Activated CD8-positive, alpha-beta memory T cell treated with anti-CD3 and anti-CD28 coated beads, Interleukin-2, amount 50 U/mL, for 1 hour (primary cell): ENCODE data around the gene KIF5C.

Experiments used
- DNase-seq: peaks from one replicate; pipeline ENCODE4 v3.0.0-alpha.2; 2020; ENCODE audit errors: extremely low read depth

The KIF5C gene

DNA sequence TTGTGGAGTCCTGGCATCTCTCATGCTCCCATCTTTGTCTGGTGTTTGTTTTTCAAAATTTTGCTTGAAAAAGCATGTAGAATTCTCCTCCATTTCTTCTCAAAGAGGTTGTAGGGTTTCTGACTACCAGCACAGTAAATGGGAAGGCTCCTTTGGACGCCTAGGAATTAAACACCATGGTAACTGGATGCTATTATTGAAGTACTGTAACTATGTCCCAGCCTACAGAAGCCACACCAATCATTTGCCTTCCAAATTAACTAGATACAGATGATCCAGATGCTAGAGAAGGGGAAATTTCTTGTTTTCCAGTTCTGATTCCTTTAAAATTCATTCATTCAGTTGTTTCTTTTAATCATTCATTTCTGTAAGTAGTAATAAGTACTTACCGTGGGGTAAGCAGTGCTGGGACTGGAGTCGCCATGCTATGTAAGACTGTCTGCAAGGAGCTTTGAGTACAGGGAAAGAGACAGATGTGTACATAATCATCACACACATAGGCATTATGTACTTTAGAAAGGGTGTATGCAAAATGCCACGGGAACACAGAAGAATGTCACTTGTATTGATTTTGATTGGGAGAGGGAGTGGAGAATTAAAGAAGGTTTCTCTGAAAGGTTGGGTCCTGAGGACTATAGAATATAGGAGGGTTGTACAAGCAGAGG lies 49.6 kb downstream of the KIF5C start:
- no peak for DNase-seq

DNA sequence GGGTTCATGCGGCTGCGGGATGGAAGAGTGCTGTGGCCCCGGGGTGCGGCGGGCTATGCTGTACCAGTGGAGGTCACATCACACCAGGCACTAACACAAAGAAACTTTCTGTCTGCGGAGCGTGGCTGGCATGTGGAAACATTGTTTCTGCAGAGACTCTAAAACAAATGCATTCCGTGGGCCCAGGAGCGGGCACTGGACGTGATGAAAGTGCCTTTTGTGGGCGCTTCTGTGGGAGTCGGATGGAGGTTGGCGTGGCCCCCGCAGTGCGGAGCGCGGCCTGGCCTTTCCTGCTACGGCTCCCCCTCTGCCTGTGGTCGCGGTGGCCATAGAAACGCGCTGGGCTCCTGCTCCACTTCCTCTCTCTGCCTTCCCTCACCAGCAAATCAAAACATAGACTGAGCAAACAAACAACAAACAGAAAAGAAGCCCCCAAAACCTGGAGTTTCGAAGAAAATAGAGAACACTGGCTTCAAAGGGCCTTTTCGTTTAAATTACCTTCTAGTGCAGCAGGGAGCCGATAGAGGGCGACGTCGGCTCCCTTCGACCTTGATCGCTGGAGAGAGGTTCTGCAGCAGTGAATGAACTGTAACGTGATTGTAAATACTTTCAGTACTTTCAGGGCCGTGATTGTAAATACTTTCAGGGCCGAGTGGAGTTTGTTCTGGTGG lies 51.4 kb downstream of the KIF5C start:
- DNase-seq = no peak

DNA sequence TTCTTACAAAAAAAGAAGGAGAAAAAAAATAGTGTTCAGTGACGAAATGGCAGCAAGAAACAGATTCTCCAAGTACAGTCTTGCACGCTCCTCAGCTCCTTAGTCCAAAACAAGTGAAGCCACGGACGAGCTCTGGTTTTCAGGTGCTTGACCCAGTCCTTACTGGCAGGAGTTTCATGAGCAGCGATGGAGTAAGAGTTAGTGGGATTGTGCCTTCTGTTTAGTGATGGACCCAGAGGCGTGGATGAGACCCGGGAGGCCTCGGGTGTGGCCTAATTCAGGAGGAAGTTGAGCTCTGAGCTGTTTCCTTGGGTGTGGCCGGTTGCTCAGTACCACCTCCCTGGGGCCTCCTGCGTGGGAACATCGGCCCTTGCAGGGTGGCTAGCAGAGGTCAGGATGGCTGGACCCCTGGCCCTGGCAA lies 52.0 kb downstream of the KIF5C start:
- DNase-seq = no peak

DNA sequence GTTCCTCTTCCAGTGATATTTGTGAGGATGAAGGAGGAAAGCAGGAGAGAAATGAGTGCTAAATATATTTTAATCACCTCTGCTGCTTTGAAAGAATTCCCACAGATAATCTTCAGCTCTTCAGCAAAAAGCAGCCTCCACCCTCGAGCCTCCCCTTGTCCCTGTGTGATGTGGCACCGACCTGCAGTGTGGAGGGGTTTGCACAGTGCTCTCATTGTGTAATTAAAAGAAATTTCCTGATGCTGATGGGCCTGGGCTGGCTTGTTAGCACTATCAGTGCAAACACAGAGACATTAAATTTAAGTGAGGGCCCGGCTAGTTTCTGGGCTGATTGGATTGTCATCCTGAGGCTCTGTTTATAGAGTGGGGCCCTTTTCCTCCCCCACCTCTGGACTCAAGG lies 53.4 kb downstream of the KIF5C start:
- no peak for DNase-seq

DNA sequence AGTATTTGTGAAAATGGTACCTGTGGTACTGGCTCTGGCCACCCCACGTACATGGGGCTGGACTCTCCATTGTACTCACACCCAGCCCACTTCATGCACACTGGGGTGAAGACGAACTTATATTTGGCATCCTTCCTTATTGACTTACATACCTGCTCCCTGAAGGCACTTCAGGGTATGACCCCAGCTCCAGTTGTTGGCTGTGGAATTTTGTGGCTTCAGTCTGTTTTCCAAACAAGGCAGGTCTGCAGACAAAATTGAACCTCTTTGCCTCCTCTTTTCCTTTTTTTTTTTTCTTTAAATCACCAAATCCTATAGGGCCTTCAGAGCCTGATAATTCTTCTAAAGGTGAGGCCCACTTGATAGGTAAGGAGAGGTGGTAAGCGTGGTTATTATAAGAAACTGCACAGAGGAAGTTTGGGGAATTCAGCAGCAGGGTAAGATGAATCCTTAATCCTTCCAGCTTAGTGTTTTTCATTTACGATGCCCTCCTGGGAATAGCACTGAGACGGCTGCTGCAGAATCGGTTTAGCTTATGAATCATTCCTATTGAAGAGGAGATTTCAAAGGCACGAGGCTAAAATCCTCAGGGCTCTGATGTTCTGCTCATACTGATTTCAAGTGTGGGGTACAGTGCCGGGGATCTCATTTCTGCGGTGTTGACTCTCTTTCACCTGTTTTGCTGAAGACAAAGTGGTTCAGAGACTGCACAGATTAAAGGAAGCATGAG lies 55.2 kb downstream of the KIF5C start:
- DNase-seq = no peak

DNA sequence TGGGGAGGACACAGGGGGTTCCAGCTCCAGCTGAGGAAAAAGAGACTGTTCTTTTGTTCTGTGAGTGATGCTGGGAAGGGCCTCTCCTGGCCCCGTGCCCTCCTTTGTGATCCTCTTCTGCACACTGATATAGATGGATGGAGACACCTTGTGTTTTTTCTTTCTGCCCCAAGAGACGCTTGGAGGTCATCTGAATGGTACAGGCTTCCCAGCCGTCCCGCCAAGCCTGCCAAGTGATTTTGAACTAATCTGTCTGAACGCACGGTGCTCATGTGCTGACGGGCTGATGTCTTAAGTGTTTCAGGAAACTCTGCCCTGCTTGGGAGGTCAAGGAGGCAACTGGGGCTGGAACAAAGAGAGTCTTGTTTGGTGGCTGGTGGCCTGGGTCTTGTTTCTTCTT lies 57.5 kb downstream of the KIF5C start:
- DNase-seq = no peak

DNA sequence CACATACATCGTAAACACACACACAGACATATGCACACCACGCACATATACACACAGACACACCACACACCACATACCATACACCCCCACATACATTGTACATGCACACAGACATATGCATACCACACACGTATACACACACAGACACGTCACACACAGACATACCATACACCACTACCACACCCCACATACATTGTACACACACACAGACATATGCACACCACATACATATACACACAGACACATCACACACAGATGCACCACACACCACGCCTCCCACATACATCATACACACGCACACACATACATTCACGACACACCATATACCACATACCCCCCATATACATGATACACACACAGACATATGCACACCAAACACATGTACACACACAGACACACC lies 58.4 kb downstream of the KIF5C start:
- no peak for DNase-seq

DNA sequence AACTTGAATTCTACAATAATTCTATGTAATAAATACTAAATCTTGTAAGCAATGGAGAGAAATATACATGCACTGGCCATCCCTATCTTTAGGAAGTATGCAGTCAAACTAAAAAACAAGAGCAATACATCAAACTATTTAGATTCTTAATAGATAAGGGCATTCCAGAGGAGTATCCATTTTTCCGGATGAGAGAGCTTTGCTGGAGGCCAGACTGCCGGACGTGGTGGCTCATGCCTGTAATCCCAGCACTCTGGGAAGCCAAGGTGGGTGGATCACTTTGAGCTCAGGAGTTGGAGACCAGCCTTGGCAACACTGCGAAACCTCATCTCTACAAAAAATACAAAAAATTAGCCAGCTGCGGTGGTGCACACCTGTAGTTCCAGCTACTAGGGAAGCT lies 60.8 kb downstream of the KIF5C start:
- no peak for DNase-seq

DNA sequence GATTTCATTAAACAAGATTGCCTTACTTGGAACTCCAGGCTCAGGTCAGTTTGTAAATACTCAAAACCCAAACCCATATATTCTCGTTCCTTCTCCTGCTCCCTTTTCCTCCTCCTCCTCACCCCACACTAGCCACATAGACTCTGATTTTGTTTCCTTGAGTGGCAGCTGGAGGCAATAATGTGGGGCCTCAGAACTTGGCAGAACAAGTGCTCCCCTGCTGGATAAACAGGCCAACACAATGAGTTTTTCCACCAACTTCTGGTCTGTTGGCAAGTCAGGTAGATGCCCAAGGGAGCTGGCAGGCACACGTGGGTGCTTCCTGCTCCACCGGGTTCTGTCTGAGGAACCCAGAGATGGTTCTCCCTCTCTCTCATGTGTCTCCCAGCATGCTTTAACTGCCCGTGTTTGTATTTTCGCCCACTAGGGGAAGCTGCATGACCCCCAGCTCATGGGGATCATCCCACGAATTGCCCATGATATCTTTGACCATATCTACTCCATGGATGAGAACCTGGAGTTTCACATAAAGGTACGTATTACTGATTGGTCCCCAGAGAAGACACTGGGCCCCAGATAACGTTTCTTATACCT lies 61.9 kb downstream of the KIF5C start:
- no peak for DNase-seq

DNA sequence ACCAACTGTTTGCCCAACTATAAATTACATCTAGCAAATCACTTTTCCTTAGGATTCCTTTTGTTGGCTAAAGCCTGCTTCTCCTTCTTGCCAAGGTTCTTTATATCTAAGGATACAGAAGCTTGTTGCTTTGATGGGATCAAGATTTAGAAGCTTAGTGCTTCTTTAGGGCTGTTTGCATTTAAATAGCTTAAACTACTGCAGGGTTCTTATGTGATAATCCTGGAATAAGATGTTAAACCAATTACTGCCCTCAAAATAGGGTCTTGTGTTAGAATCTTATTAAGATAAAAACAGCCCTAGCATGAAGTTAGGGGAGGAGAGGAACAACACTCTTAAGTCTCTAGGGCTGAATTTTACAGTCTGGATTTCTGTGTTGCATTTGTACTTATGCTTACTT lies 64.2 kb downstream of the KIF5C start:
- DNase-seq = no peak

DNA sequence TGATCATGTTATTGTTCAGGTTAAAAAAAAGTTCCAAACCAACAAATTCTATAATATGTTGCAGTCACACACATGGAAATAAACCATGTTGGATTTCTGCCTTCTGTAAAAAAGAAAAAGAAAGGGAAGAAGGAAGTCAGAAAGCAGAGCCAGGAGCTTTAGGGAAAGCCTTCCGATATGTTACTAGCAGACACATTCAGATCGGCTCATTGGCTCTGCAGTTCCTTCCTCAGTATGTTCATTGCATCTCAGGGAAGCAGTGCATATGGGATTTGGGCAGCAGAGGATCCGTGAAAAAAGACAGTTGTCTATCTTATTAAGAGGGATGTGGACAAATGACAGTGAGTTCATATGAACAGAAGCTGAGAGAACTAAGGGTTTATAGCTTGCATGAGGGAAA lies 68.1 kb downstream of the KIF5C start:
- DNase-seq = no peak

DNA sequence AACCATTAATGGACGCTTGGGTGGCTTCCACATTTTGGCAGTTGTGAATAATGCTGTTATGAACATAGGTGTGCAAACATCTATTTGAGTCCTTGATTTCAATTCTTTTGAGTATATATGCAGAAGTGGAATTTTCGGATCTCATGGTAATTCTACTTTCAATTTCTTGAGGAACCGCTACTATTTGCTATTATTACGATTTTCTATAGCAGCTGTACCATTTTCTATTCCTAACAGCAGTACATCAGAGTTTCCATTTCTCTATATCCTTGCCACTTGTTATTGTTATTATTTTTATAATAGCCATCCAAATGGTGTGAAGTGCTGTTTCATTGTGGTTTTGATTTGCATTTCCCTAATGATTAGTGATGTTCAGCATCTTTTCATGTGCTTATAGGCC lies 69.5 kb downstream of the KIF5C start:
- DNase-seq = no peak

DNA sequence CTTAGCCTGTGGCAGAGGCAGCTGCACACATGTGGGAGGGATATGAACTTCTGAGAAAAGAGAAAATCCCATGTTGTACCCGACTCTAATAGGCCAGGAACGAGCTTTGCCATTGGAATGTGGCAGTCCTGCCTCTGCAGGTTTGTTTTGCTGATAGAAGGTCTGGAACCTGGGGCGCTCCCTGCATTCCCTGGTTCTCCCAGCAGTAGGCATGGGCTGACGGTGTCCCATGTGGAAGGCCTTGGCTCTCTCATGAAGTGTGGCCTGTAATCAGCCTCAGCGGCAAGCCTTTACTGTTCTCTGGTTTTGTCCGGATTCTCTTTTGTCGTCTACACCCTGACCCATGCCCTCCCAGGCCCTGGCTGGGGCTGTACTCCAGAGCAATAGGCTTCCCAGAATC lies 72.3 kb downstream of the KIF5C start:
- DNase-seq = no peak

DNA sequence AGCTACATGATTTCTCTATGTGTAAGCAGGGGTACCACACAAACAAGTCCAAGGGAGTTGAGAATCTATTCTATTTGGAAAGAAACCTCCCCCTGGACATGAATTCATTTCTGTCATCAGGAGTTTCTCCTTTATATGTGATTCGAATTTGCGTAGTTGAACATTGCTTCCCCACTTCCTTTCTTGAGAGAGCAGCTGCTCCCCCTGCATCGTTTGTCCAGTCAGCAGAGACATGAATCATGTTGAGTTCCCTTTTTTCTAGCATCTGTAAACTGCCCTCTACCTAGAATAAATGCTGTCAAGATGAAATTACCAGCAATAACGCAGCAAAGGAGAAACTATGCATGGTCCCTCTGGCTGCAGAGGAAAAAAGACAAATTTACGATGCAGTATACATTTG lies 73.8 kb downstream of the KIF5C start:
- no peak for DNase-seq

DNA sequence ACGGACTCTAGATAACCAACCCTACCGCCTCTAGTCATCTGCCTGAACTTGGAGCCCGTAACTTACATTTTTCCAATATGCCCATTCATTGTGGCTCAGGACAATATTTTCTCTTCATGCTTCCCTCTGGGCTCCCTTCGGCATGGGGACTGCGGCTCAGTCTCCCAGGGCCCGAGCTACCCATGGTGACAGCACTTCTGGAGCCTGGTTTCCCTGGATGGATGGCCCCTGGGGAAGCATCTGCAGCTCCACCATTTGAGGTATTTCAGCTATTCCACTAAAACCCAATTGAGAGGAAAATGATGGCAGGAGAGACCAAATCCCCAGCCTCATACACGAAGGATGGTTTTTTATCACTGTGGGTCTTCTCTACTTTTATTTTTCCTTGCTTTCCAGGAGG lies 74.3 kb downstream of the KIF5C start:
- no peak for DNase-seq

DNA sequence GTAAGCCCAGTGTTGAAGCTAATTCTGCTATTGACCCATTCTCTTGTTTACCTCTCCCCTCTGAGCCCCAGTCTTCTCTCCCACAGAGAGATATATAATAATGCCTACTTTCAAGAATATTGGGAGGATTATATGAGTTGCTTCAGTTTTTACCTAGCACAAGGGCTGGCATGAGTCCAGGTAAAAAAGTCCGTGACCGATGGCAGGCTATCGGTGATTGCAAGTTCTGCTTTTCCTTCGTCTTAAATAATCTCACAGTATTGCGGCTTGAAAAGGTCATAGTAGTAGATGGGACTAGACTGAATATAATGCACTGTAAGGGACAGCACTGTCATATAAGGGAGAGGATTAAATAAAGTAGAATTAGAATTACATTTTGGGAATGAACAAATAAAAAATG lies 77.6 kb downstream of the KIF5C start:
- DNase-seq = no peak

DNA sequence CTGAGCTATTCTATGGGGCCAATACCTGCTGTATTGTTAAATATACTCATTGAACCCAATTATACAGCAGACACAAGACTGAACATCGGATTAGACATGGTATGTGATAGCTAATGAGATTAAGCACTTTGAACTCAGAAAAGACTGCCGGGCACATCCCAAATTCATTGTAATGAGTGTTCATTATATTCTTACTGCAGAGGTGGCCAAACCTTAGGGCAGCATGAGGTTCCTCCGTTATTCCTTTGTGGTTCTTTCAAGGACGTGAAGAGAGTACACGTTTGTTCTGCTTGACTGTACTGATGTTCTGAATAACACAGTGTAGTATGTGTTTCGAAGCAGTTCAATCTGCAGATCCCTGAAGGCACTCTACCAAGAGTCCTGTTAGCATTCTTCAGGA lies 78.4 kb downstream of the KIF5C start:
- DNase-seq = no peak

DNA sequence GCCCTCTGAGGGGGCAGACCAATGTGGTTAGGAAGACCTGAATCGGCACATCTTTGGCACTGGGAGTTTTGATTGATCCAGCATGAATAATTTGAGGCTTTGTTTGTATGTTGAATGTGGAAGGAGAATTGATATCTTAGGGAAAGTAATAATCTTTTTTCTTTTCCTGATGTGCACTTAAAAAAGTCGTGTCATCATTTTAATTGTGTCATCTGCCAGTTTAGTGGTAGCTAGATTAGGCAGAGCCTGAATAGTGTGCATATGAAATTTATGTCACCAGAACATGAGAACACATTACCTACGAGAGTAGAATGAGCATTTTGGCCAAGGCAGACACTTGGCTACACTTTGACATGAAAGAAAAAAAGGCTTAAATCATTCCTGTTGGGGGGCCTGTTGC lies 79.5 kb downstream of the KIF5C start:
- DNase-seq = no peak

DNA sequence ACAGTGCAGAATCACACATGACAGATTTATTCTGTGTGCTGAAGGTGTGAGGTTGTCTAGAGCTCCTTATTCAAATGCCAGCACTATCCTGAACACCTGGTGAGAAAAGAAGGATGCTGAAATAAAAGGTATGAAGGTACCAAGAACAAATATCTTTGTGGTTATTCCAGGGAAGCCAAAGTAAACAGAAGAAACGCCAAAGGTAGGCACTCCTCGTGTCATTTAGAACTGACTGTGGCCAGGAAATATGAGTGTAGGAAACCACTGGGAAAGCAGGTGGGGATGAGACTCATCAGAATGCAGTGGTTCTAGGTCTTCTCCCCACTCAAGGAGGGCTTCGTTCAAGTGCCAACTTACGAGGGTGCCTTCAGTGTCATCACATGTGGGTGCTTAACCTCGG lies 80.8 kb downstream of the KIF5C start:
- no peak for DNase-seq

DNA sequence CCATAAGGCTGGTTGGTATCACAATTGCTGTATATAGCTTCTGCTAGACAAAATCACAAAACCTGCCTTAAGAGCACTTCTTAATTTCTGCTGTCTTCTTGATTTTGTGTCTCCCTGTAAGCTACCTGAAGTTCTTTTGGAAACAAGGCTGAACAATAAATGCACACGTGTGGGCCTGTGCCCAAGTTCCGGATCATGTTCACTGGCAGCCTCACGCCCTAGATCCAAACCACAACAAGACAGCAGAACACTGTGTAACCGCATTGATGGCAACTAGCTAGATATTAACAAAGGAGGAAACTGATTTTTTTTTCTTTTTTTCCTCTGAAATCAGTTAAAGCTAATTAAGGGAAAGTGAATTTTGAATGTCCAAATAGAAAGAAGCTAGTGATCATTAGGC lies 82.0 kb downstream of the KIF5C start:
- no peak for DNase-seq

DNA sequence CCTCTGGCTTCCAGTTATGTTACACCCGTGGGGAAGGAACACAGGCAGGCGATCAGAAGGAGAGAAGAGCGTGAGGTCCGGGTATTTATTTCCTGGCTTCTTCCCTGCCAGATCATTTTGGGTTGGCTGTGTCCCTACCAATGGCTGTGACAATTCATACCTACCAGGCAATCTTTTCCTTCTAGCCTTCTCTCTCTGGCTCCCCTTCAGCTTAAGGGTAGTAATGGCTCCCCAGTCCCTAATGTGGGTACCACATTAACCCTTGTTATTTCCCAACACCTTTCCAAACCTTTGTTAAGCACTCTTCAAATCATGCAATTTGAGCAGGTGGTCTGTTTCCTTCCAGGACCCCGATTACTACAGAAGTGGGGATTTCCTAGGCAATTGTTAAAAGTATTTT lies 84.7 kb downstream of the KIF5C start:
- DNase-seq = no peak

DNA sequence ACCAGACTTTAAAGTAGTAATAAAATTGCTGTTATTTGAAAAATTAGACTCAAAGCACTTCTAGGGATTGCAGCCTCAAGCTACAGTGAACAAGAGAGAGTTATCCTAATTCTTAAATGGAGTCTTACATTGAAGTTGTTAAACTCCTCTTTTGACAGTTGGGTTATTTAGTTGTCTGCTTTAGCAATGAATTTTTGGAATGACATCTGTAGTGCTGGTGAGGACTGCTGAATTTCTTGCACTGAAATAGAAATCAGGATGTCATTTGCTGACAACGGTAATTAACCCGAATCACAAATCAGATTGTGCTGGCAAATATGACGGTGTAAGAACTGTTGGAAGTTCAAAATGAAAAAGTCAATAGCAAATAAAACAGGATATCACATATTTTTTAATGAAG lies 85.5 kb downstream of the KIF5C start:
- DNase-seq = no peak

DNA sequence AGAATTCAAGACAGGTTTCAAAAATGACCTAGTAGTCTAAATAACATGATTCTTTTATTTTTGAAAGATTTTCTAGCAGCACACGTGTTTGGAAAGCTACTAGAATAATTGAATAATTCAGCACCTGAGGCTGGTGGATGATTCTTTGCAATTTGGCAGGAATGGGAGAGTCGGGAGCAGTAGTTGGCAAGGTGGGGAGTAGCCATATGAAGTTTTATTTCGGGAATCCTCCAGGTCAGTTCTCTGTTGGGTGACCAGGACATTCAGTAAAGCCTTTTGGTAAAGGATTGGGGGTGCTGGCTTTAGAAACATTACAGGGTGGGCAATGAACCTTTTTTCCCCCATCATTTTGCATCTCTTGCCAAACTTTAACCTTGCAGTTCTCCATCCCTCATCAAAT lies 88.4 kb downstream of the KIF5C start:
- DNase-seq = no peak
